Kidney epithelial cell (primary cell): ENCODE data around the gene PI4K2B. TPM values are rescaled to one million over a fixed set of nuclear protein-coding genes. Genes with fewer than 3 reads are reported as not detected.
"Not testable (repeated sequence)": the region's sequence is repeated elsewhere in the genome, so short reads cannot be mapped to it uniquely, and the experiment has no call there.

Source experiments
- DNase-seq: peaks from one replicate; pipeline ENCODE4 v3.0.0-alpha.2; 2010; ENCODE audit warnings: low read depth
- H3K27me3 ChIP-seq: 2 replicates; pipeline ENCODE4 v1.6.0; 2011; ENCODE audit warnings: low read length; ENCODE audit not compliant: control insufficient read depth, insufficient read depth
- H3K36me3 ChIP-seq: 2 replicates; pipeline ENCODE4 v1.5.1; 2011; ENCODE audit warnings: low read length; ENCODE audit not compliant: control insufficient read depth, insufficient read depth
- H3K4me3 ChIP-seq: 2 replicates; pipeline ENCODE4 v1.5.1; 2011; ENCODE audit warnings: low read depth, mild to moderate bottlenecking, control low read depth, low read length
- total RNA-seq: library from RNA; depleted of rRNA; stranded (reverse); fragments of >200 nt; gene quantifications from 2 replicates; pipeline ENCODE4 v1.2.3, GENCODE V29; 2015
- TF ChIP-seq, protein P1 (sequence below): IDR thresholded peaks from 2 replicates; pipeline ENCODE4 v1.5.1; 2011; ENCODE audit warnings: mild to moderate bottlenecking, moderate library complexity, low read length, control low read depth, inconsistent platforms; ENCODE audit not compliant: insufficient read depth, poor library complexity, severe bottlenecking

PI4K2B gene
- total RNA-seq, 1 donor from 2014 or later = 10.9 TPM

DNA sequence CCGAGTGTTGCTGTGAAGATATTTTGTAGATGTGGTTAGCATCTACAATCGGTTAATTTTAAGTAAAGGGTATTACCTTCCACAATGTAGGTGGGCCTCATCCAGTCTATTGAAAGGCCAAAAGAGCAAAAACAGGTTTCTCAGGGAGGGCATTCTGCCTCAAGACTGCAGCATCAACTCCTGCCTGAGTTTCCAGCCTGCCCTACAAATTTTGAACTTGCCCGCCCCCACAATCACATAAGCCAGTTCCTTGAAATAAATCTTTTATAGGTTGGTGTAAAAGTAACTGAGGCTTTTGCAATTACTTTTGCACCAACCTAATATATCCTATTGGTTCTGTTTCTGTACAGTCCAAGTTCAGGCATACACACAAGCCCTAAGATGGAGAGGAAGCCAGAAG is 22.1 kb upstream of the PI4K2B start:
- Histone ChIP-seq H3K4me3 (no peak overlapping the region), H3K36me3 (no peaks in the 10 kb centered on the region), H3K27me3 (no peaks in the 10 kb centered on the region)
- no peak for DNase-seq
- TF ChIP-seq, protein P1, sequence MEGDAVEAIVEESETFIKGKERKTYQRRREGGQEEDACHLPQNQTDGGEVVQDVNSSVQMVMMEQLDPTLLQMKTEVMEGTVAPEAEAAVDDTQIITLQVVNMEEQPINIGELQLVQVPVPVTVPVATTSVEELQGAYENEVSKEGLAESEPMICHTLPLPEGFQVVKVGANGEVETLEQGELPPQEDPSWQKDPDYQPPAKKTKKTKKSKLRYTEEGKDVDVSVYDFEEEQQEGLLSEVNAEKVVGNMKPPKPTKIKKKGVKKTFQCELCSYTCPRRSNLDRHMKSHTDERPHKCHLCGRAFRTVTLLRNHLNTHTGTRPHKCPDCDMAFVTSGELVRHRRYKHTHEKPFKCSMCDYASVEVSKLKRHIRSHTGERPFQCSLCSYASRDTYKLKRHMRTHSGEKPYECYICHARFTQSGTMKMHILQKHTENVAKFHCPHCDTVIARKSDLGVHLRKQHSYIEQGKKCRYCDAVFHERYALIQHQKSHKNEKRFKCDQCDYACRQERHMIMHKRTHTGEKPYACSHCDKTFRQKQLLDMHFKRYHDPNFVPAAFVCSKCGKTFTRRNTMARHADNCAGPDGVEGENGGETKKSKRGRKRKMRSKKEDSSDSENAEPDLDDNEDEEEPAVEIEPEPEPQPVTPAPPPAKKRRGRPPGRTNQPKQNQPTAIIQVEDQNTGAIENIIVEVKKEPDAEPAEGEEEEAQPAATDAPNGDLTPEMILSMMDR = no peak

DNA sequence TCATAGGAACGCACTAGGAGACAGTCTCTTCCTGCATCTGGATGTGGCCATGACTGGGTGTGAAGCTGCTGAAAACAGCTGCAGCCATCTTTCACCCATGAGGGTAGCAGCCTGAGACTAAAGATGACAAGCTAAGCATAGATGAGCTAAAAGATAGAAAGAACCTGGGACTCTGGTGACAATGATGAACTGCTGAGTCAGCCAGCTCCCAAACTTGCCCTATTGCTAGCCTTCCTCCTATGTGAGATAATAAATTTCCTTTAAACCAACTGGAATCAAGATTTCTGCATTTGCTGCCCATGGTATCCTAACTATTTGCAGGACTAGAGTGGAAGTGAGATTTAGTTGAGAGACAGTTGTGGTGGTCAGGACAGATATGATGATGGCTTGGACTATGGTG is 21.0 kb upstream of the PI4K2B start:
- Histone ChIP-seq H3K4me3 (no peak overlapping the region), H3K27me3 (no peaks in the 10 kb centered on the region), H3K36me3 (no peaks in the 10 kb centered on the region)
- TF ChIP-seq, protein P1 = no peak
- DNase-seq = no peak

DNA sequence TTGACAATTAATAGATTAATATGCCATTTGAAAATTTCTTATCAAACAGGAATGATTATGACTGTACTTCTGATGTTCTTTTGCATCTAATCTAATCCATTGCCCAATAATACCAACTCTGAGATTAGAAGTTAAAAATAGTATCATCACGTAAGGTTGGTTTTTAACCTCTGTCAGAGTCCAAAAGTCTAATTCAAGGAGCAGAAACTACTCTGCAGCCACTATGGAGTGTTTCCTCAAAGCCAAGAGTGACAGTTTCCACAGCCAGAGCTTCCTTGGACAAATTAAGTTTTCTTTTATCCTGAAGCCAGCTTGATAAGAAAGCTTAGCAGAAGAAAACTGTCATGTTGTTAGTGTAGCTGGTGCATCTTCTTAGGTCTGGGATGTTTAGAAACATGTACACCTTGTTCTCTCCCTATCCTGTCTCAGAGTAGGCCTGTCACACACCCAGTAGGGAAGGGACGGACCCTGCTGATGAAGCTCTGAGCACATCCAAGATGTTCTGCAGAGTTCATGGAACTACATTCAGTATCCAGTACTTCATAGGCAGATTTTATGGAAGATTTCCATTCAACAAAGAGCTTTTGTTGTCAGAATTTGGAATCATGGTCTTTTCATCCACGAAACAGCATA is 20.4 kb upstream of the PI4K2B start:
- Histone ChIP-seq H3K36me3 (no peaks in the 10 kb centered on the region), H3K4me3 (no peak overlapping the region), H3K27me3 (no peaks in the 10 kb centered on the region)
- DNase-seq = no peak
- TF ChIP-seq, protein P1 = no peak

DNA sequence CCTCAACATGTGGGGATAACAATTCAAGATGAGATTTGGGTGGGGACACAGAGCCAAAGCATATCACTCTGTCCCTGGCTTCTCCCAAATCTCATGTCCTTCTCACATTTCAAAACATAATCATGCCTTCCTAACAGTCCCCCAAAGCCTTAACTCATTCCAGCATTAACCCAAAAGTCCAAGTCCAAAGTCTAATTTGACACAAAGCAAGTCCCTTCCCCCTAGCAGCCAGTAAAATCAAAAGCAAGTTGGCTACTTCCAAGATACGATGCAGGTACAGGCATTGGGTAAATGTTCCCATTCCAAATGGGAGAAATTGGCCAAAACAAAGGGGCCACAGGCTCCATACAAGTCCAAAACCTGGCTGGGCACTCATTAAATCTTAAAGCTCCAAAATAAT is 19.1 kb upstream of the PI4K2B start:
- H3K36me3 ChIP-seq, H3K27me3 ChIP-seq, DNase-seq, H3K4me3 ChIP-seq: not testable (repeated sequence)

DNA sequence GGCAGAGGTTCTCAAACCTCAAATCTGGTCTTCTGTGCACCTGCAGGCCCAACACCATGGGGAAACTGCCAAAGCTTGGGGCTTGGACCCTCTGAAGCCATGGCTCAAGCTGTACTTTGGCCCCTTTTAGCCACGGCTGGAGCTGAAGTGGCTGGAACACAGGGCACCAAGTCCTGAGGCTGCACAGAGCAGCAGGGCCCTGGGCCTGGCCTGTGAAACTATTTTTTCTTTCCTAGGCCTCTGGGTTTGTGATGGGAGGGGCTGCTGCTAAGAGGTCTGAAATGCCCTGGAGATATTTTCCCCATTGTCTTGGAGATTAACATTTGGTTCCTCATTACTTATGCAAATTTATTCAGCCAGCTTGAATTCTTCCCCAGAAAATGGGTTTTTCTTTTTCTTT is 18.3 kb upstream of the PI4K2B start:
- Histone ChIP-seq H3K27me3 (no peaks in the 10 kb centered on the region), H3K36me3 (no peaks in the 10 kb centered on the region), H3K4me3 (no peak overlapping the region)
- TF ChIP-seq, protein P1 = no peak
- no peak for DNase-seq

DNA sequence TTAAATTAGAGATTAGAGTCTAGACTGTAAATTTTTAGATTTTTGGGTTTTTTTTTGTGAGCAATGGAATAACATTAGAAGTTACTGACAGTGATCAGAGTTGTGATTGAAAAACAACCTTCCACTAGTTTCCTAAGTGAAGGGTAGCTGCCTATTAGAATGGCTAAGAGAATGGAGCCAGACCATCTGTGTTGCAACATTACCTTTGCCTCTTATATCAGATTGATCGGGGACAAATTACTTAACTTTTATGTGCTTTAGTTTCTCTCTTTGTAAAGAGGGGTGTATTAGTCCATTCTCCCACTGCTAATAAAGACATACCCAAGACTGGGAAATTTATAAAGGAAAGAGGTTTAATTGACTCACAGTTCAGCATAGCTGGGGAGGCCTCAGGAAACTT is 12.5 kb upstream of the PI4K2B start:
- no peaks in the 10 kb centered on the region for H3K27me3 ChIP-seq
- no peak for DNase-seq
- TF ChIP-seq, protein P1 = no peak
- no peaks in the 10 kb centered on the region for H3K36me3 ChIP-seq
- no peak overlapping the region for H3K4me3 ChIP-seq
